Smooth muscle cell (in vitro differentiated cells): ENCODE measurements around the gene DYNLT4. TPM values are rescaled to one million over a fixed set of nuclear protein-coding genes. Genes with fewer than 3 reads are reported as not detected.
A peak's percentile ranks its signal among the peaks of the same experiment; 100 is the strongest.
"Not testable (repeated sequence)": the region's sequence is repeated elsewhere in the genome, so short reads cannot be mapped to it uniquely, and the experiment has no call there.

Source experiments
- DNase-seq: peaks from one replicate; lab custom pipeline; 2025; ENCODE audit not compliant: unreplicated experiment; lab: John Stamatoyannopoulos, UW
- H2AFZ ChIP-seq: fragments of 200-600 bp; sonication (generic); 2 replicates; pipeline ENCODE4 v1.6.0; 2016; ENCODE audit warnings: antibody characterized with exemption, low read depth, mild to moderate bottlenecking
- H3F3A ChIP-seq: fragments of 200-600 bp; sonication (generic); 2 replicates; pipeline ENCODE4 v1.6.0; 2017; ENCODE audit warnings: antibody characterized with exemption, low read depth
- H3K27ac ChIP-seq: fragments of 200-600 bp; sonication (generic); 2 replicates; pipeline ENCODE4 v1.5.1; 2016; ENCODE audit warnings: low read depth, mild to moderate bottlenecking
- H3K27me3 ChIP-seq: fragments of 200-600 bp; sonication (generic); 2 replicates; pipeline ENCODE4 v1.6.1; 2016; ENCODE audit warnings: low read depth, mild to moderate bottlenecking
- H3K36me3 ChIP-seq: fragments of 200-600 bp; sonication (generic); 2 replicates; pipeline ENCODE4 v1.5.1; 2016; ENCODE audit warnings: low read depth
- H3K4me1 ChIP-seq: fragments of 200-600 bp; sonication (generic); 2 replicates; pipeline ENCODE4 v1.5.1; 2016; ENCODE audit warnings: low read depth
- H3K4me2 ChIP-seq: fragments of 200-600 bp; sonication (generic); 2 replicates; pipeline ENCODE4 v1.6.0; 2016; ENCODE audit warnings: mild to moderate bottlenecking
- H3K4me3 ChIP-seq: fragments of 200-600 bp; sonication (generic); 2 replicates; pipeline ENCODE4 v1.5.1; 2016; ENCODE audit warnings: mild to moderate bottlenecking
- H3K79me2 ChIP-seq: fragments of 200-600 bp; sonication (generic); 2 replicates; pipeline ENCODE4 v1.6.0; 2016; ENCODE audit warnings: low read depth, mild to moderate bottlenecking
- H3K9ac ChIP-seq: fragments of 200-600 bp; sonication (generic); 2 replicates; pipeline ENCODE4 v1.6.0; 2016; ENCODE audit warnings: low read depth
- H3K9me3 ChIP-seq: fragments of 200-600 bp; sonication (generic); replicated peaks from 2 replicates; pipeline ENCODE4 v1.5.1; 2016; ENCODE audit warnings: low read depth
- H4K20me1 ChIP-seq: fragments of 200-600 bp; sonication (generic); 2 replicates; pipeline ENCODE4 v1.6.0; 2016; ENCODE audit warnings: low read depth
- CTCF ChIP-seq: fragments of 200-600 bp; sonication (generic); IDR thresholded peaks from 2 replicates; pipeline ENCODE4 v1.5.1; 2017; ENCODE audit warnings: borderline replicate concordance, mild to moderate bottlenecking, antibody characterized with exemption; ENCODE audit not compliant: insufficient read depth, poor library complexity, severe bottlenecking
- WGBS: methylation state at CpG from one replicate; pipeline ENCODE4 v1.1.7; 2016; ENCODE audit warnings: low lambda C conversion rate; 5-methylcytosine and 5-hydroxymethylcytosine counted together
- polyA plus RNA-seq: library from polyadenylated mRNA; unstranded; fragments of >200 nt; fragmentation: Nextera tagmentation; extraction: Ambion mirVana; gene quantifications from 2 replicates; pipeline ENCODE4 v1.2.1, GENCODE V29; 2016
- total RNA-seq: library from RNA; depleted of rRNA; stranded (reverse); fragments of >200 nt; gene quantifications from 2 replicates; pipeline ENCODE4 v1.2.3, GENCODE V29; 2014

The DYNLT4 gene
- total and polyA plus RNA-seq, 2 experiments from 2014 or later = 1.6 to 2.0 TPM

- TF ChIP-seq CTCF = no peak
- no peak overlapping the region for H2AFZ ChIP-seq
- H3K4me2 ChIP-seq = peak overlapping the region; percentile 91
- no peak for DNase-seq
- H3K9me3 ChIP-seq = no peaks in the 10 kb centered on the region
- H3K4me3 ChIP-seq = no peak overlapping the region
- H4K20me1 ChIP-seq = peaks cover 34% of the 10 kb centered on the region
- no peaks in the 10 kb centered on the region for H3K27me3 ChIP-seq
- no peaks in the 10 kb centered on the region for H3K36me3 ChIP-seq
- peaks cover 16% of the 10 kb centered on the region for H3K4me1 ChIP-seq
- peaks cover 35% of the 10 kb centered on the region for H3K79me2 ChIP-seq
- WGBS = 95% methylated on average over 9 of the region's 10 CpGs
- H3K27ac ChIP-seq = peak overlapping the region; percentile 80
- H3K9ac ChIP-seq = no peak overlapping the region
- H3F3A ChIP-seq = peaks cover 7% of the 10 kb centered on the region
Measured at GRCh38 chr1:44798481-44799365, 8.4 kb downstream of the DYNLT4 start.

- not testable (repeated sequence) for H3K9ac ChIP-seq, H3F3A ChIP-seq, H3K4me2 ChIP-seq, H3K27ac ChIP-seq, H2AFZ ChIP-seq, H3K9me3 ChIP-seq, H3K4me3 ChIP-seq, H3K36me3 ChIP-seq, DNase-seq, H3K27me3 ChIP-seq
- Histone ChIP-seq H4K20me1 (peaks cover 26% of the 10 kb centered on the region), H3K79me2 (peaks cover 26% of the 10 kb centered on the region), H3K4me1 (peaks cover 16% of the 10 kb centered on the region)
- WGBS = 95% methylated on average over 8 of the region's 8 CpGs
Measured at GRCh38 chr1:44797886-44798285, 9.3 kb downstream of the DYNLT4 start.

GRCh38 chr1:44792736-44793502 is 14.2 kb downstream of the DYNLT4 start:
- Histone ChIP-seq H3K4me1 (no peaks in the 10 kb centered on the region), H3K27ac (no peak overlapping the region), H3K9me3 (no peaks in the 10 kb centered on the region), H3K4me3 (no peak overlapping the region), H3F3A (no peaks in the 10 kb centered on the region), H3K36me3 (no peaks in the 10 kb centered on the region), H4K20me1 (no peaks in the 10 kb centered on the region), H3K9ac (no peak overlapping the region), H3K79me2 (no peaks in the 10 kb centered on the region), H2AFZ (no peak overlapping the region), H3K4me2 (no peak overlapping the region), H3K27me3 (no peaks in the 10 kb centered on the region)
- WGBS = 96% methylated on average over 9 of the region's 9 CpGs
- TF ChIP-seq CTCF = no peak
- DNase-seq = no peak
